ENCODE data around the gene PPP1R14B. TPM values are rescaled to one million over a fixed set of nuclear protein-coding genes. Genes with fewer than 3 reads are reported as not detected.

PPP1R14B gene
- total and polyA plus RNA-seq, 4 donors, result 24.2 to 57.6 (median 38.3) TPM

DNA sequence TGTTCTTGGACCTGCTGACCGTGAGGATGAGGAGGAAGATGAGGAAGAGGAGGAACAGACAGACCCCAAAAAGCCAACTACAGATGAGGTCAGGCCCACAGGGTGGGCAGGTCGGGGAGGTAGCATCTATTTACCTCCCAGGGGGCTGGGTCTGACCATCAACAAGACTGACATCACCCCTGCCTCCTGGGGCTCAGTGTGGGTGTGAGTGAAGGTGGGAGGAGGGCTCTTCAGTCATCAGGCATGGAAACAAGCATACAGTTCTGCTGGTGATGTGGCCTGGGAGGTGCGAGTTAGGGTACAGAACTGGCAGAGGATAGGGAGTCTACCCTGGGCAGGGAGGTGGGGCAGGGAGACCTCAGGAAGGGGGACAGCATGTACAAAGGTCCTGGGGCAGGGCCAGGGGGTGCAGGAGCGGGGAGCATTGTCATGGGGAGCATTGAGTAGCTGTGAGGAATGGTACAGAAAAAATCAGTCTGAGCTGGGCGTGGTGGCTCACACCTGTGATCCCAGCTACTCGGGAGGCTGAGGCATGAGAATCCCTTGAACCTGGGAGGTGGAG is 13.5 kb upstream of the PPP1R14B start (continued):
- TF ChIP-seq REST (IDR thresholded peaks at IDR 0.05) (no peak), EGR1 (IDR thresholded peaks at IDR 0.05; ENCODE audit: low read depth in 2 of 2) (no peak), HNF4A (conservative IDR thresholded peaks at IDR 0.05) (no peak), RXRA (IDR thresholded peaks at IDR 0.05) (no peak)
- TF ChIP-seq, protein P1, sequence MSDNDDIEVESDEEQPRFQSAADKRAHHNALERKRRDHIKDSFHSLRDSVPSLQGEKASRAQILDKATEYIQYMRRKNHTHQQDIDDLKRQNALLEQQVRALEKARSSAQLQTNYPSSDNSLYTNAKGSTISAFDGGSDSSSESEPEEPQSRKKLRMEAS (IDR thresholded peaks at IDR 0.05), result no peak

DNA sequence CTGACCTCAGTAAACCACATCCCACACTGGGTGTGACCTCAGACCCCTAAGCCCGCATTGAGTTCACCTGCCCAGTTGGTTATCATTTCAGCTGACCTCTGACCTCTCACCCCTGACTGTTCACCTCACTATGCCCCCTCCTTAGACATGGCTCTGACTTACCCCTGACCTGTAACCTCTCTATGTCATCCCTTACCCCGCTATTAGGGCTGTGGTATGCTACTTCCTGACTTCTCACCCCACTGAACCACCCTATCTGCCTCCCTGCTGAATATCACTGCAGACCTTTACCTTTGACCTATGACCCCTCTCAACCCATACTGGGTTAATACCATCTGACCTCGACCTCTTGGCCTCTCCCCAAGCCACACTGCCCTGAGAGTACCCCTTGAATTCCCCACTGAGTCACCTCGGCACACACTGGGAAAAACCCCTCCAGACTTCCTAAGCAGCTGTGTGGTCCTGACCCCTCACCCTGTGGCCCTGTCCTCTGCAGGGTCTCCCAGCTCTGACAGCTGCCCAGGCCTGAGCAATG is 12.9 kb upstream of the PPP1R14B start:
- Histone ChIP-seq H3K27ac (ENCODE audit: low read depth in 1 of 2, low read length in 2 of 2) (no peak overlapping the region), H3K9me3 (ENCODE audit: control insufficient read depth in 4 of 4, low read length in 3 of 4) (no peaks in the 10 kb centered on the region), H3K4me3 (ENCODE audit: low read depth in 1 of 3, low read length in 3 of 3) (no peak overlapping the region), H3K4me1 (ENCODE audit: control insufficient read depth in 4 of 4, insufficient read depth in 4 of 4, low read length in 3 of 4) (no peaks in the 10 kb centered on the region), H3K27me3 (ENCODE audit: control insufficient read depth in 4 of 4, insufficient read depth in 4 of 4, low read length in 3 of 4) (no peaks in the 10 kb centered on the region), H3K36me3 (ENCODE audit: control insufficient read depth in 4 of 4, insufficient read depth in 3 of 4, low read depth in 1 of 4, low read length in 3 of 4) (peaks cover 0 to 14% (median 4%) of the 10 kb centered on the region in 4 donors), H3K9ac (ENCODE audit: low read depth in 1 of 2, low read length in 2 of 2) (no peak overlapping the region)
- no peak for DNase-seq (ENCODE audit: low spot score)
- 77% methylated on average over 4 of the region's 4 CpGs for WGBS
- TF ChIP-seq FOXA1 (IDR thresholded peaks at IDR 0.05) (no peak), NR2F2 (IDR thresholded peaks at IDR 0.05) (peak; percentile 86)

DNA sequence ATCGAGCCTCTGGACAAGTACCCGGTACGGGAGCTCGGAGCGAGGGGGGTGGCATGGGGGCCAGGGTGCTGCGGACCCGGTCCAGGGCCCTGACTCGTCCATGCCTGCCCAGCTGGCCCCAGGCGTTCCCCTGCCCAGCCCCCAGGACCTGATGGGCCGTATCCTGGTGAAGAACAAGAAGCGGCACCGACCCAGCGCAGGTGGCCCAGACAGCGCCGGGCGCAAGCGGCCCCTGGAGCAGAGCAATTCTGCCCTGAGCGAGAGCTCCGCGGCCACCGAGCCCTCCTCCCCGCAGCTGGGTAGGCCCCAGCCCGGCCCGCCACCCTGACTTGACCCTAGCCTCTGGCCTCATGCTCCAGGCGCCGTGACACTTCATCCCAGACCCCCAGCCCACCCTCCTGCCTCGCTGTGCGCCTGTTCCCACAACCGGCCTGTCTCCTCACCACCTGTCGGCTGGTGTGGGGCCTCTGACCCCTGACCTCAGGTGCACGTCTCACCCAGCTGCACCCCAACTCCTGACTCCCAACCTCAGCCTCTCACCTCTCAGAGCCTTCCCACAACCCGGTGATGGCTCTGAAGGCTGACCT is 12.3 kb upstream of the PPP1R14B start:
- peaks cover 0 to 14% (median 4%) of the 10 kb centered on the region in 4 donors for H3K36me3 ChIP-seq (ENCODE audit: control insufficient read depth in 4 of 4, insufficient read depth in 3 of 4, low read depth in 1 of 4, low read length in 3 of 4)
- TF ChIP-seq NR2F2 (IDR thresholded peaks at IDR 0.05), result no peak
- TF ChIP-seq ZBTB33 (IDR thresholded peaks at IDR 0.05), result no peak
- TF ChIP-seq, protein P1 (IDR thresholded peaks at IDR 0.05), result no peak
- no peak for TF ChIP-seq SP1 (IDR thresholded peaks at IDR 0.05)
- TF ChIP-seq, protein P2, sequence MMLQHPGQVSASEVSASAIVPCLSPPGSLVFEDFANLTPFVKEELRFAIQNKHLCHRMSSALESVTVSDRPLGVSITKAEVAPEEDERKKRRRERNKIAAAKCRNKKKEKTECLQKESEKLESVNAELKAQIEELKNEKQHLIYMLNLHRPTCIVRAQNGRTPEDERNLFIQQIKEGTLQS (IDR thresholded peaks at IDR 0.05), result no peak
- no peak for TF ChIP-seq HNF4G (IDR thresholded peaks at IDR 0.05)
- no peak for TF ChIP-seq FOXA1 (IDR thresholded peaks at IDR 0.05)
- no peak for TF ChIP-seq RAD21 (IDR thresholded peaks at IDR 0.05)
- TF ChIP-seq HNF4A (conservative IDR thresholded peaks at IDR 0.05), result no peak
- TF ChIP-seq YY1 (IDR thresholded peaks at IDR 0.05), result no peak
- no peak for TF ChIP-seq TAF1 (conservative IDR thresholded peaks at IDR 0.05)
- no peak for TF ChIP-seq JUND (IDR thresholded peaks at IDR 0.05)
- TF ChIP-seq REST (IDR thresholded peaks at IDR 0.05), result no peak
- TF ChIP-seq EGR1 (IDR thresholded peaks at IDR 0.05; ENCODE audit: low read depth in 2 of 2), result no peak
- no peak for TF ChIP-seq FOXA2 (IDR thresholded peaks at IDR 0.05)
- TF ChIP-seq RXRA (IDR thresholded peaks at IDR 0.05), result no peak
- TF ChIP-seq CTCF (IDR thresholded peaks at IDR 0.05; ENCODE audit: low read depth, low read length, missing input control), result no peak
- no peaks in the 10 kb centered on the region for H3K27me3 ChIP-seq (ENCODE audit: control insufficient read depth in 4 of 4, insufficient read depth in 4 of 4, low read length in 3 of 4)
- H3K27ac ChIP-seq (ENCODE audit: low read depth in 1 of 2, low read length in 2 of 2), result no peak overlapping the region
- no peak overlapping the region for H3K4me3 ChIP-seq (ENCODE audit: low read depth in 1 of 3, low read length in 3 of 3)
- H3K4me1 ChIP-seq (ENCODE audit: control insufficient read depth in 4 of 4, insufficient read depth in 4 of 4, low read length in 3 of 4), result no peaks in the 10 kb centered on the region
- H3K9me3 ChIP-seq (ENCODE audit: control insufficient read depth in 4 of 4, low read length in 3 of 4), result no peaks in the 10 kb centered on the region
- WGBS, result 93% methylated on average over 32 of the region's 32 CpGs
- no peak for DNase-seq (ENCODE audit: low spot score)
- H3K9ac ChIP-seq (ENCODE audit: low read depth in 1 of 2, low read length in 2 of 2), result no peak overlapping the region
